ENCODE measurements around the gene FLOT1. TPM values are rescaled to one million over a fixed set of nuclear protein-coding genes. Genes with fewer than 3 reads are reported as not detected.

The FLOT1 gene
- total and polyA plus RNA-seq, 2 of the 13 experiments (the other 11 are each of a cell fraction or from before 2014, with no cell fraction given), result 82.3 to 130 TPM

DNA sequence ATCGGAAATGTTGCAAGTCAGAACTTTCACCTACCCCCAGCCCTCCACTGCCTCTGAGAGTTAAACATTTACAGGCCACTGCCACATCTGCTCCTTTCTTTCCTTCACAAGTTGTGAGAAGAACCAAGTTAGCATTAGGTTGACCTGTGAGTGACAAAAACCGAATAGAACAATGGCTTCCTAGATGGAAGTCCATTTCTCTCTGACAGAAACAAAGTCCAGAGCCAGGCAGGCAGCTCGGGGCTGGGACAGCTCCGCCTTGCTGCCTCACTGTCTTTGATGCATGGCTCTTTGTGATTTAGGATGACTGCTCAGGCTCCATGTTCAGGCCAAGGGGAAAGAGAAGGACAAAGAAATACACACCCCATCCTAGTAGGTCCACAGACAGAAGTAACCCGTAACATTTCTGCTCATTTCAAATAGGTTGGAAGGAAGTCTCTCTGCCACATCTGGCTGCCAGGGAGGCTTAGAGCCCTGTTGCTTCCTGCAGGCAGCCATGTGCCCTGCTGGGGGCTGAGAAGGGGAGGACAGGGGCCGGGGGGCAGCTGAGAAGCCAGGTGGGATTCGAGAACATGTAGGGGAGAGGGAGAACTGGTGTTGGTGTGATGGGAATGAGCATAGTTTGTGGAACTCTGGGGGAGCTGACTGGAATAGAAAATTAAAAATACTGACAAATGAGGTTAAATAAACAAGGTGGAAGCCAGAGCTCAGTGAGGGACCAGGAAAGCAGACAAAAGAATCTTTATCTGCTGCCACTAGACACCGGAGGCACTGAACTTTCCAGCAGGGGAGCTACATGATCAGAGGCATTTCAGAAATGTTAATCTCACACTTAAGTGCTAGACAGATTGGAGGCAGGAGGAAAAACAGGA lies 21.4 kb upstream of the FLOT1 start (continued):
- no peak for TF ChIP-seq DNMT1 (CRISPR knock-in tag; IDR thresholded peaks at IDR 0.05)
- TF ChIP-seq KAT2B (IDR thresholded peaks at IDR 0.05; ENCODE audit: borderline replicate concordance, low read depth, low read length), result no peak
- TF ChIP-seq SMC3 (IDR thresholded peaks at IDR 0.05; ENCODE audit: low read length), result peak; percentile 66
- no peak for TF ChIP-seq ZNF17 (CRISPR knock-in tag; IDR thresholded peaks at IDR 0.05)
- TF ChIP-seq TBX3 (IDR thresholded peaks at IDR 0.05; ENCODE audit: borderline replicate concordance), result peak; percentile 95
- no peak for TF ChIP-seq ZNF282 (IDR thresholded peaks at IDR 0.05; ENCODE audit: partially characterized antibody)
- TF ChIP-seq NFE2L2 (IDR thresholded peaks at IDR 0.05; ENCODE audit: low read length), result no peak
- TF ChIP-seq ZBTB33 (CRISPR knock-in tag; IDR thresholded peaks at IDR 0.05), result no peak
- TF ChIP-seq ZNF790 (CRISPR knock-in tag; IDR thresholded peaks at IDR 0.05; ENCODE audit: borderline replicate concordance), result no peak
- TF ChIP-seq, protein P1, sequence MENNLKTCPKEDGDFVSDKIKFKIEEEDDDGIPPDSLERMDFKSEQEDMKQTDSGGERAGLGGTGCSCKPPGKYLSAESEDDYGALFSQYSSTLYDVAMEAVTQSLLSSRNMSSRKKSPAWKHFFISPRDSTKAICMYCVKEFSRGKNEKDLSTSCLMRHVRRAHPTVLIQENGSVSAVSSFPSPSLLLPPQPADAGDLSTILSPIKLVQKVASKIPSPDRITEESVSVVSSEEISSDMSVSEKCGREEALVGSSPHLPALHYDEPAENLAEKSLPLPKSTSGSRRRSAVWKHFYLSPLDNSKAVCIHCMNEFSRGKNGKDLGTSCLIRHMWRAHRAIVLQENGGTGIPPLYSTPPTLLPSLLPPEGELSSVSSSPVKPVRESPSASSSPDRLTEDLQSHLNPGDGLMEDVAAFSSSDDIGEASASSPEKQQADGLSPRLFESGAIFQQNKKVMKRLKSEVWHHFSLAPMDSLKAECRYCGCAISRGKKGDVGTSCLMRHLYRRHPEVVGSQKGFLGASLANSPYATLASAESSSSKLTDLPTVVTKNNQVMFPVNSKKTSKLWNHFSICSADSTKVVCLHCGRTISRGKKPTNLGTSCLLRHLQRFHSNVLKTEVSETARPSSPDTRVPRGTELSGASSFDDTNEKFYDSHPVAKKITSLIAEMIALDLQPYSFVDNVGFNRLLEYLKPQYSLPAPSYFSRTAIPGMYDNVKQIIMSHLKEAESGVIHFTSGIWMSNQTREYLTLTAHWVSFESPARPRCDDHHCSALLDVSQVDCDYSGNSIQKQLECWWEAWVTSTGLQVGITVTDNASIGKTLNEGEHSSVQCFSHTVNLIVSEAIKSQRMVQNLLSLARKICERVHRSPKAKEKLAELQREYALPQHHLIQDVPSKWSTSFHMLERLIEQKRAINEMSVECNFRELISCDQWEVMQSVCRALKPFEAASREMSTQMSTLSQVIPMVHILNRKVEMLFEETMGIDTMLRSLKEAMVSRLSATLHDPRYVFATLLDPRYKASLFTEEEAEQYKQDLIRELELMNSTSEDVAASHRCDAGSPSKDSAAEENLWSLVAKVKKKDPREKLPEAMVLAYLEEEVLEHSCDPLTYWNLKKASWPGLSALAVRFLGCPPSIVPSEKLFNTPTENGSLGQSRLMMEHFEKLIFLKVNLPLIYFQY (CRISPR knock-in tag; IDR thresholded peaks at IDR 0.05; ENCODE audit: borderline replicate concordance), result 0 out of 2 replicates have a peak, but pooled peaks have one; percentile 58
- TF ChIP-seq, protein P2, sequence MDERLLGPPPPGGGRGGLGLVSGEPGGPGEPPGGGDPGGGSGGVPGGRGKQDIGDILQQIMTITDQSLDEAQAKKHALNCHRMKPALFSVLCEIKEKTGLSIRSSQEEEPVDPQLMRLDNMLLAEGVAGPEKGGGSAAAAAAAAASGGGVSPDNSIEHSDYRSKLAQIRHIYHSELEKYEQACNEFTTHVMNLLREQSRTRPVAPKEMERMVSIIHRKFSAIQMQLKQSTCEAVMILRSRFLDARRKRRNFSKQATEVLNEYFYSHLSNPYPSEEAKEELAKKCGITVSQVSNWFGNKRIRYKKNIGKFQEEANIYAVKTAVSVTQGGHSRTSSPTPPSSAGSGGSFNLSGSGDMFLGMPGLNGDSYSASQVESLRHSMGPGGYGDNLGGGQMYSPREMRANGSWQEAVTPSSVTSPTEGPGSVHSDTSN (CRISPR knock-in tag; IDR thresholded peaks at IDR 0.05), result peak; percentile 35; the same call in 1 of the 2 replicates
- TF ChIP-seq WIZ (CRISPR knock-in tag; IDR thresholded peaks at IDR 0.05), result 0 out of 2 replicates have a peak, but pooled peaks have one; percentile 41
- TF ChIP-seq, protein P3, sequence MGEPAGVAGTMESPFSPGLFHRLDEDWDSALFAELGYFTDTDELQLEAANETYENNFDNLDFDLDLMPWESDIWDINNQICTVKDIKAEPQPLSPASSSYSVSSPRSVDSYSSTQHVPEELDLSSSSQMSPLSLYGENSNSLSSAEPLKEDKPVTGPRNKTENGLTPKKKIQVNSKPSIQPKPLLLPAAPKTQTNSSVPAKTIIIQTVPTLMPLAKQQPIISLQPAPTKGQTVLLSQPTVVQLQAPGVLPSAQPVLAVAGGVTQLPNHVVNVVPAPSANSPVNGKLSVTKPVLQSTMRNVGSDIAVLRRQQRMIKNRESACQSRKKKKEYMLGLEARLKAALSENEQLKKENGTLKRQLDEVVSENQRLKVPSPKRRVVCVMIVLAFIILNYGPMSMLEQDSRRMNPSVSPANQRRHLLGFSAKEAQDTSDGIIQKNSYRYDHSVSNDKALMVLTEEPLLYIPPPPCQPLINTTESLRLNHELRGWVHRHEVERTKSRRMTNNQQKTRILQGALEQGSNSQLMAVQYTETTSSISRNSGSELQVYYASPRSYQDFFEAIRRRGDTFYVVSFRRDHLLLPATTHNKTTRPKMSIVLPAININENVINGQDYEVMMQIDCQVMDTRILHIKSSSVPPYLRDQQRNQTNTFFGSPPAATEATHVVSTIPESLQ (CRISPR knock-in tag; conservative IDR thresholded peaks at IDR 0.05), result 0 out of 2 replicates have a peak, but pooled peaks have one; percentile 62
- 0 out of 2 replicates have a peak, but pooled peaks have one; percentile 36 for TF ChIP-seq ZFP37 (CRISPR knock-in tag; IDR thresholded peaks at IDR 0.05; ENCODE audit: borderline replicate concordance)
- TF ChIP-seq ATF7-NPFF (CRISPR knock-in tag; IDR thresholded peaks at IDR 0.05; ENCODE audit: low read depth), result peak; percentile 59
- TF ChIP-seq MLXIP (CRISPR knock-in tag; IDR thresholded peaks at IDR 0.05; ENCODE audit: borderline replicate concordance), result no peak
